PC-3 (cell line): ENCODE results near the gene IL1RN. TPM values are rescaled to one million over a fixed set of nuclear protein-coding genes. Genes with fewer than 3 reads are reported as not detected.

Experiments
- ATAC-seq: fragments of 200-7000 bp; cut with Tn5 transposase; 2 replicates; pipeline ENCODE4 v1.9.1; 2020; ENCODE audit warnings: mild to moderate bottlenecking, moderate library complexity
- BruUV-seq: library from RNA; stranded (reverse); fragments of 400-500 nt; replicated peaks from 2 replicates; lab custom pipeline; 2021; lab: Mats Ljungman, UMichigan
- CTCF ChIA-PET: fragments of 300-600 bp; sonication (Branson Sonifier 250); formaldehyde crosslinking; loops from one replicate; lab custom pipeline; 2022; ENCODE audit warnings: antibody characterized with exemption; lab: Charles Lee
- POLR2A ChIA-PET: fragments of 300-600 bp; sonication (Branson Sonifier 250); formaldehyde crosslinking; loops from one replicate; lab custom pipeline; 2022; ENCODE audit warnings: antibody characterized with exemption; ENCODE audit not compliant: unreplicated experiment; lab: Charles Lee
- DNase-seq: peaks from one replicate; pipeline ENCODE4 v3.0.0-alpha.2; 2015
- H2AFZ ChIP-seq: fragments of 300-600 bp; sonication (generic); 2 replicates; pipeline ENCODE4 v1.6.0; 2016; ENCODE audit warnings: antibody characterized with exemption, low read length
- H3F3A ChIP-seq: fragments of 300-600 bp; sonication (generic); one replicate; pipeline ENCODE4 v1.6.0; 2017; ENCODE audit warnings: antibody characterized with exemption, low read length, control low read depth, mild to moderate bottlenecking; ENCODE audit not compliant: unreplicated experiment
- H3K27ac ChIP-seq: fragments of 300-600 bp; sonication (generic); 2 replicates; pipeline ENCODE4 v1.5.1; 2016; ENCODE audit warnings: mild to moderate bottlenecking, low read length
- H3K27me3 ChIP-seq: fragments of 300-600 bp; sonication (generic); 2 replicates; pipeline ENCODE4 v1.6.1; 2016; ENCODE audit warnings: low read length, mixed read lengths
- H3K36me3 ChIP-seq: fragments of 300-600 bp; sonication (generic); 2 replicates; pipeline ENCODE4 v1.6.1; 2016; ENCODE audit warnings: low read depth, mixed run types, low read length, mixed read lengths
- H3K4me1 ChIP-seq: fragments of 300-600 bp; sonication (generic); 2 replicates; pipeline ENCODE4 v1.5.1; 2016; ENCODE audit warnings: low read length; ENCODE audit not compliant: insufficient read depth
- H3K4me2 ChIP-seq: fragments of 300-600 bp; sonication (generic); 2 replicates; pipeline ENCODE4 v1.6.0; 2016; ENCODE audit warnings: low read length
- H3K4me3 ChIP-seq: fragments of 300-600 bp; sonication (generic); 2 replicates; pipeline ENCODE4 v1.5.1; 2016; ENCODE audit warnings: mild to moderate bottlenecking, low read length, mixed read lengths
- H3K79me2 ChIP-seq: fragments of 300-600 bp; sonication (generic); 2 replicates; pipeline ENCODE4 v1.6.1; 2017; ENCODE audit warnings: low read length, mixed read lengths
- H3K9ac ChIP-seq: fragments of 300-600 bp; sonication (generic); 2 replicates; pipeline ENCODE4 v1.6.0; 2016; ENCODE audit warnings: mild to moderate bottlenecking, low read length
- H3K9me2 ChIP-seq: fragments of 300-600 bp; sonication (generic); replicated peaks from 2 replicates; pipeline ENCODE4 v1.6.1; 2016; ENCODE audit warnings: mixed run types, low read length, mixed read lengths
- H3K9me3 ChIP-seq: fragments of 300-600 bp; sonication (generic); 2 replicates; pipeline ENCODE4 v1.6.1; 2016; ENCODE audit warnings: low read length, mixed read lengths
- H4K20me1 ChIP-seq: fragments of 300-600 bp; sonication (generic); 2 replicates; pipeline ENCODE4 v1.6.1; 2016; ENCODE audit warnings: low read length, mixed read lengths
- EZH2 ChIP-seq: fragments of 300-600 bp; sonication (generic); IDR thresholded peaks from one replicate; pipeline ENCODE4 v1.6.1; 2017; ENCODE audit warnings: antibody characterized with exemption, mild to moderate bottlenecking, low read length; ENCODE audit not compliant: unreplicated experiment
- EZH2phosphoT487 ChIP-seq: fragments of 300-600 bp; sonication (generic); IDR thresholded peaks from 2 replicates; pipeline ENCODE4 v1.6.1; 2018; ENCODE audit warnings: mild to moderate bottlenecking, antibody characterized with exemption, low read length, borderline replicate concordance
- intact Hi-C: fragments of 100-400 bp; cut with micrococcal nuclease; formaldehyde crosslinking; loops from 2 replicates; pipeline ENCODE4 v1.9.0; 2023
- total RNA-seq: library from RNA; depleted of rRNA; stranded (reverse); fragments of >200 nt; gene quantifications from 2 replicates; pipeline ENCODE4 v1.2.3, GENCODE V29; 2014
- TF ChIP-seq, protein P1 (sequence below): fragments of 300-600 bp; sonication (generic); conservative IDR thresholded peaks from 2 replicates; pipeline ENCODE4 v1.5.1; 2017; ENCODE audit warnings: antibody characterized with exemption, low read depth, mild to moderate bottlenecking, low read length

Gene IL1RN
- total RNA-seq, 1 experiment from 2014 or later: 1.3 TPM

DNA sequence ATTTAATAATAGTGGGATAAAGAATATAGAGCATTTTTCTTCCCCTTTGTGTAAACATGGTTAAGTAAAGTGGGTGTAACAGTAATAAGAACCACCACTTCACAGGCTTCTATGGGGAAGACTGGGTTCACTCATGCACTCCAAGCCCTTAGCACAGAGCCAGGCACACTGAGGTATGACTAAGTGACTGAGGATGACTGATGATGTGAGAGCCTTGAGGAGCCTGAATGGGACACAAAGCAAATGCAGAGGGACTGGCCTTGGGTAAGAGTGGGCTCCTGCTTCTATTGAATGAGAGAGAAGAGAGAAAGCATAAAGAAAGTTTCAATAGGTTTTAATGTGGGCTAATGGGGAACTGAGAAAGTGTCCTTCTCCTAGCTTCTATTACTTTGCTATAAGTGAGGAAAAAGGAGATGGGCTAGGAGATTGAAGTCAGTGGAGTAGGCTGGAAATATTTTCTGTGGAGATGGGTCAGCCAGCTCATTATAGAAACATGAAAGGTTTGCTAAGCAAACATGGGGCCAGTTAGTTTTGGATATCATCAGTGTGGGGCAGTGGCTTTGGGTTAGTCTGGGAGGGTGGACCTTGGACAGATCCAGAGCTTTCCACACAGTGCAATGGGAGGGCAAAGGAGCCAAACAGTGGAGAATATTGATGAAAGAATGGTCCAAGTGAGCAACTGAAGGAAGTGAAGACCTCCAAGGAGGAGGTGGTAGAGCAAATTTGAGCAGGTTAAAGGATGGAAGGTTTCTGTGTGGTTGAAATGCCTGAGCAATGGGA, 39.0 kb upstream of the IL1RN start:
- Histone ChIP-seq H3K9me2 (no peaks in the 10 kb centered on the region), H3K79me2 (no peaks in the 10 kb centered on the region), H2AFZ (no peak overlapping the region), H3K4me2 (no peak overlapping the region), H3K4me3 (no peak overlapping the region), H3K9me3 (no peaks in the 10 kb centered on the region), H3K27ac (no peak overlapping the region), H3F3A (no peaks in the 10 kb centered on the region), H3K36me3 (no peaks in the 10 kb centered on the region), H3K9ac (no peak overlapping the region), H3K27me3 (no peaks in the 10 kb centered on the region), H3K4me1 (no peaks in the 10 kb centered on the region), H4K20me1 (no peaks in the 10 kb centered on the region)
- POLR2A ChIA-PET: no interaction called here
- DNase-seq (no peak), ATAC-seq (no peak)
- TF ChIP-seq EZH2phosphoT487 (no peak), EZH2 (no peak)
- TF ChIP-seq, protein P1, sequence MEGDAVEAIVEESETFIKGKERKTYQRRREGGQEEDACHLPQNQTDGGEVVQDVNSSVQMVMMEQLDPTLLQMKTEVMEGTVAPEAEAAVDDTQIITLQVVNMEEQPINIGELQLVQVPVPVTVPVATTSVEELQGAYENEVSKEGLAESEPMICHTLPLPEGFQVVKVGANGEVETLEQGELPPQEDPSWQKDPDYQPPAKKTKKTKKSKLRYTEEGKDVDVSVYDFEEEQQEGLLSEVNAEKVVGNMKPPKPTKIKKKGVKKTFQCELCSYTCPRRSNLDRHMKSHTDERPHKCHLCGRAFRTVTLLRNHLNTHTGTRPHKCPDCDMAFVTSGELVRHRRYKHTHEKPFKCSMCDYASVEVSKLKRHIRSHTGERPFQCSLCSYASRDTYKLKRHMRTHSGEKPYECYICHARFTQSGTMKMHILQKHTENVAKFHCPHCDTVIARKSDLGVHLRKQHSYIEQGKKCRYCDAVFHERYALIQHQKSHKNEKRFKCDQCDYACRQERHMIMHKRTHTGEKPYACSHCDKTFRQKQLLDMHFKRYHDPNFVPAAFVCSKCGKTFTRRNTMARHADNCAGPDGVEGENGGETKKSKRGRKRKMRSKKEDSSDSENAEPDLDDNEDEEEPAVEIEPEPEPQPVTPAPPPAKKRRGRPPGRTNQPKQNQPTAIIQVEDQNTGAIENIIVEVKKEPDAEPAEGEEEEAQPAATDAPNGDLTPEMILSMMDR: no peak
- CTCF ChIA-PET: no interaction called here
- BruUV-seq: no TSS peak
- intact Hi-C loops: no loop called here

GRCh38 chr2:113089916-113090315, 37.5 kb upstream of the IL1RN start:
- Histone ChIP-seq H2AFZ (no peak overlapping the region), H3K27ac (no peak overlapping the region), H3K36me3 (no peaks in the 10 kb centered on the region), H4K20me1 (no peaks in the 10 kb centered on the region), H3K9me3 (no peaks in the 10 kb centered on the region), H3K9me2 (no peaks in the 10 kb centered on the region), H3K4me1 (no peaks in the 10 kb centered on the region), H3K4me2 (no peak overlapping the region), H3F3A (no peaks in the 10 kb centered on the region), H3K4me3 (no peak overlapping the region), H3K27me3 (no peaks in the 10 kb centered on the region), H3K9ac (no peak overlapping the region), H3K79me2 (no peaks in the 10 kb centered on the region)
- no TSS peak for BruUV-seq
- ATAC-seq (no peak), DNase-seq (no peak)
- ChIA-PET POLR2A (no interaction called here), CTCF (no interaction called here)
- intact Hi-C loops: no loop called here
- TF ChIP-seq EZH2: no peak
- TF ChIP-seq EZH2phosphoT487: no peak
- TF ChIP-seq, protein P1: no peak

DNA sequence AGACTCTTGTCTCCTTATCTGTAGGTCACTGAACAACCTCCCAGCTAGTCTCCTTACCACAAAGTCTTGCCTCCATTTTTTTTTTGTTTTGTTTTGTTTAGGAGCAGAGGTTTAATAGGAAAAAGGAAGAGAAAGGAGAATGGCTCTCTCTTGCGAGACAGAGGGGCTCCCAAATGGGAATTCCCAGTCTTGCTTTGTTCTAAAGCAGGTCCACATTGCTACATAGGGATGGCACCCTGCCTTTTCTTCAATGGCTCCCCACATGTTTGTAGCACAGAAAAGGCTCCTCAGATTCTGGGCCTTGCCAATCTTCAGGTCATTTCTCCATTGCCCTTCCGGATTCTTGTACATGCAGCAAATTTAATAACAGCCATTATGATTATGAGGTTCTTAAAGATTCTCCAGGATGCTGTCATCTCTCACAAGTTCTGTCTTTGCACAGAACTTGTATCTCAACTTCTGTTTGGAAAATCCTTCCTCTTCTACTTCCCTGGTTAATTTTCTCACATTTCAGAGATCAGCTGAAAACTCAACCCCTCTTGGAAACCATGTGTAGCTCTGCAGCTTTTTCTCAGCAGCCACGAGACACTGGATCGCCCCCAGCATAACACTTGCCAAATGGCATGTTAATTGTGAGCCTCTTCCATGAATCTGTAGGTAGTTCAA, 36.0 kb upstream of the IL1RN start:
- Histone ChIP-seq H3K9me3 (no peaks in the 10 kb centered on the region), H3F3A (no peaks in the 10 kb centered on the region), H3K36me3 (no peaks in the 10 kb centered on the region), H3K4me3 (no peak overlapping the region), H3K27ac (no peak overlapping the region), H3K9ac (no peak overlapping the region), H4K20me1 (no peaks in the 10 kb centered on the region), H3K4me2 (no peak overlapping the region), H2AFZ (no peak overlapping the region), H3K9me2 (no peaks in the 10 kb centered on the region), H3K4me1 (no peaks in the 10 kb centered on the region), H3K27me3 (no peaks in the 10 kb centered on the region), H3K79me2 (no peaks in the 10 kb centered on the region)
- TF ChIP-seq EZH2phosphoT487 (no peak), EZH2 (no peak)
- TF ChIP-seq, protein P1: no peak
- DNase-seq (no peak), ATAC-seq (no peak)
- BruUV-seq: no TSS peak
- POLR2A ChIA-PET: no interaction called here
- CTCF ChIA-PET: no interaction called here
- intact Hi-C loops: no loop called here
